Mucosa of descending colon (tissue), 3 donors: ENCODE results near the gene LSP1. TPM values are rescaled to one million over a fixed set of nuclear protein-coding genes. Genes with fewer than 3 reads are reported as not detected.

Experiments
- ATAC-seq: fragments of 200-7000 bp; cut with Tn5 transposase; one replicate; pipeline ENCODE4 v1.9.1; 2020; ENCODE audit warnings: mild to moderate bottlenecking, moderate library complexity
- DNase-seq, 3 donors: peaks; one replicate each; pipeline ENCODE4 v3.0.0-alpha.2; 2020
- H3K36me3 ChIP-seq: fragments of 200-600 bp; one replicate; pipeline ENCODE4 v1.8.0; 2021; ENCODE audit warnings: low read depth, mild to moderate bottlenecking
- H3K4me1 ChIP-seq: fragments of 200-600 bp; one replicate; pipeline ENCODE4 v1.8.0; 2021; ENCODE audit warnings: low read depth, mild to moderate bottlenecking
- H3K4me3 ChIP-seq: fragments of 200-600 bp; one replicate; pipeline ENCODE4 v1.8.0; 2021; ENCODE audit warnings: mild to moderate bottlenecking
- H3K9me3 ChIP-seq: fragments of 200-600 bp; one replicate; pipeline ENCODE4 v1.8.0; 2021; ENCODE audit warnings: mild to moderate bottlenecking
- intact Hi-C, 2 donors: fragments of 100-400 bp; cut with DNase I in 1 of 2; cut with micrococcal nuclease in 1 of 2; formaldehyde crosslinking; loops; one replicate each; pipeline versions ENCODE4 v1.11.0 to v1.11.1; 2022; cut with DNase I, micrococcal nuclease
- total RNA-seq, 3 donors: library from RNA; stranded (reverse); fragmentation: NEBNext Ultra II Directional in 2 of 3; extraction: Animal tissue kit (Norgen Biotek cat#: 25700) in 2 of 3; gene quantifications; one replicate each; pipeline versions ENCODE4 v1.2.1 to v1.2.4, GENCODE V29; 2021 to 2023
- TF ChIP-seq, protein P1 (sequence below): fragments of 200-600 bp; IDR thresholded peaks from one replicate; pipeline ENCODE4 v1.8.0; 2022; ENCODE audit warnings: antibody characterized with exemption, mild to moderate bottlenecking
- donor health status: DM: no; HTN: no; CAD: no; lungs with moderate emphysema.
- donor health status: DM: no; HTN: no; CAD: no.
- donor health status: DM: no; HTN: yes; CAD: no.

Gene LSP1
- total RNA-seq, 3 donors from 2014 or later, result 18.5 to 32.2 (median 23.6) TPM

DNA sequence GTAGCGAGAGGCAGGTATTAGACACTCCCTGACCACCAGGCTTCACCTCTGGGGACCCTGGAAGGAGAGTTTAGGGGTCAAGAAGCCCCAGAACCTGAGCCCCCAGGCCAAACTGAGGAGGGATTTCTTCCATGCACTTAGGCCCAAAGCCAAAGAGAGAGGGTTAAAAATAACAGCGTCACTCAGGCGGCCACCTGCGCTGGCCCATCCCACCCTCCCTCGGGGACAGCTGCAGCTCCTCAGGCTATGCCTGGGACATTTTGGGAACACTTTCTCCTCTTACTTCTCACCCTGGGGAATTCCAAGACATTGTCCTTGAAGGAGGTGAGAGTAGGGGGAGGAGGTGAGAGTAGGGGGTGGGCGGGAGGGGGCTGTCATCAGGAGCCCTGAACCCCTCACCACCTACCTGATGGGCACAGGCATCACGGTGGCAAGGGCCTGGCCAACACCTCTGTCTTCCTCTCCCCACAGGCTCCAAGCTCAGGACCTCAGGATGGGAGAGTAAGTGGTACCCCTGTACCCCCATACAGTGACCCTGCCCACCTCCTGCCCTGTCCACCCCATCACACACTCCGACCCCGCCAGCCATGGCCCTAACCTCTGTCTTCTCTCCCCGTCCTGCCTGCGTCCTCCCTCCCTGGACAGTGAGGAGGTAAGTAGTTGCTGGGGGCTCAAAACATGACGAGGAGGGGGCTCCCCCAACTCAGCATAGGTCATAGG, 13.5 kb upstream of the LSP1 start:
- Histone ChIP-seq H3K4me3 (no peak overlapping the region), H3K36me3 (no peaks in the 10 kb centered on the region), H3K4me1 (peaks cover 13% of the 10 kb centered on the region), H3K9me3 (no peaks in the 10 kb centered on the region)
- TF ChIP-seq, protein P1, sequence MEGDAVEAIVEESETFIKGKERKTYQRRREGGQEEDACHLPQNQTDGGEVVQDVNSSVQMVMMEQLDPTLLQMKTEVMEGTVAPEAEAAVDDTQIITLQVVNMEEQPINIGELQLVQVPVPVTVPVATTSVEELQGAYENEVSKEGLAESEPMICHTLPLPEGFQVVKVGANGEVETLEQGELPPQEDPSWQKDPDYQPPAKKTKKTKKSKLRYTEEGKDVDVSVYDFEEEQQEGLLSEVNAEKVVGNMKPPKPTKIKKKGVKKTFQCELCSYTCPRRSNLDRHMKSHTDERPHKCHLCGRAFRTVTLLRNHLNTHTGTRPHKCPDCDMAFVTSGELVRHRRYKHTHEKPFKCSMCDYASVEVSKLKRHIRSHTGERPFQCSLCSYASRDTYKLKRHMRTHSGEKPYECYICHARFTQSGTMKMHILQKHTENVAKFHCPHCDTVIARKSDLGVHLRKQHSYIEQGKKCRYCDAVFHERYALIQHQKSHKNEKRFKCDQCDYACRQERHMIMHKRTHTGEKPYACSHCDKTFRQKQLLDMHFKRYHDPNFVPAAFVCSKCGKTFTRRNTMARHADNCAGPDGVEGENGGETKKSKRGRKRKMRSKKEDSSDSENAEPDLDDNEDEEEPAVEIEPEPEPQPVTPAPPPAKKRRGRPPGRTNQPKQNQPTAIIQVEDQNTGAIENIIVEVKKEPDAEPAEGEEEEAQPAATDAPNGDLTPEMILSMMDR, result no peak
- DNase-seq (peak in 1 of 3 donors; percentile 19), ATAC-seq (no peak)
- intact Hi-C loops, result no loop called here

DNA sequence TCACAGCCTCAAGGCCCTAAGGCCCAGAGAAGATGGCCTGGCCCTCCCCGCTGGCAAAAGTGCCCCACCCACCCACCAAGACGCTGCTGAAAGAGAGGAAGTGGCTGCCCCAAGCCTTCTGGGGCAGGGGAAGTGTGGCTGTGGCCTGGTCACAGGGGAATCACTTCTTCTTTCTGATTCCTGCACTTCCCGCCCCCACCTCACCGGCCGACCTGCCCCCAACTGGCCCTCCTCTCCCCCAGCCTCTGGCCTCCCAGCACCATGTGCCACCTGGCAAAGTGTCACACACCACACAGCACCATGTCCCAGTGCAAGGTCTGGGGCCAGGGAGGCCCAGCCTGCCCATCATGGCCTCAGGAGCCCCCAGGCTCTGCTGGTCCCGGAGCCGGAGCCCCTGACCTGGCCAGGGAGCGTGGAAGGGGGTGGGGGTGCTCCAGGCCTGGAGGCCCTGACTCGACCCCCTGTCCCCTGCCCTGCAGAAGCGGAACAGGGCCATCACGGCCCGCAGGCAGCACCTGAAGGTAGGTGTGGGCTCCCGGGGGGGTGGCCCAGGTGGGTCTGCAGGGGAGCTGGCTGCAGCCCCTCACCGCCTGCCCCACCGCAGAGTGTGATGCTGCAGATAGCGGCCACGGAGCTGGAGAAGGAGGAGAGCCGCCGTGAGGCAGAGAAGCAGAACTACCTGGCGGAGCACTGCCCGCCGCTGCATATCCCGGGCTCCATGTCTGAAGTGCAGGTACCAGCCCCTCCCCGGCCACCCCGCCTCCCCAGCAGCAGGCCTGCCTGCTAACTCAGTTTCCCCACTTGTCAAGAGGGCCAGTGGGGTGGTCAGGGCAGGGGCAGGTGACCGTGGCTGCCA, 12.7 kb upstream of the LSP1 start:
- Histone ChIP-seq H3K4me1 (peaks cover 6% of the 10 kb centered on the region), H3K9me3 (no peaks in the 10 kb centered on the region), H3K36me3 (no peaks in the 10 kb centered on the region), H3K4me3 (no peak overlapping the region)
- intact Hi-C loops, result no loop called here
- TF ChIP-seq, protein P1, result no peak
- DNase-seq (peak; percentile 45 to 84 (median 57)), ATAC-seq (peak; percentile 46)

DNA sequence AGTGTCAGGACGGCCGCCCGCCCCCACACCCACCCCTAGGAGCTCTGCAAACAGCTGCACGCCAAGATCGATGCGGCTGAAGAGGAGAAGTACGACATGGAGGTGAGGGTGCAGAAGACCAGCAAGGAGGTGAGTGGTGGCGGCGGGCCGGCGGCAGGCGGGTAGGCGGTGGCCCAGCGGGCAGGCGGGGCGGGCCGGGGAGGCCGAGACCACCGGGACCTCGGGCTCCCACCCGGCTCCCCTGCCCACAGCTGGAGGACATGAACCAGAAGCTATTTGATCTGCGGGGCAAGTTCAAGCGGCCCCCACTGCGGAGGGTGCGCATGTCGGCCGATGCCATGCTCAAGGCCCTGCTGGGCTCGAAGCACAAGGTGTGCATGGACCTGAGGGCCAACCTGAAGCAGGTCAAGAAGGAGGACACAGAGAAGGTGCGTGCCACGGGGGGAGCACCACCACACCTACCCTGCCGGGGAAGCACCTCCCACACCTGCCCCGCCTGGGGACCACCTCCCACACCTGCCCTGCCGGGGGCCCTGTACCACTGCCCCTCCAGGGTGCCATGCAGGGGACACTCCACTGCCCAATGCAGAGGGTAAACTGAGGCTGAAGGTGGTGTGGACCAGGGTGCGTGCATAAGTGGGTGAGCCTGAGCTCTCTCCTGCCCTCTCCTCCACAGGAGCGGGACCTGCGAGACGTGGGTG, 12.0 kb upstream of the LSP1 start:
- TF ChIP-seq, protein P1, result no peak
- ATAC-seq (no peak), DNase-seq (peak in 2 of 3 donors; percentile 29 to 57)
- intact Hi-C loops, result no loop called here
- peaks cover 6% of the 10 kb centered on the region for H3K4me1 ChIP-seq
- no peaks in the 10 kb centered on the region for H3K36me3 ChIP-seq
- no peak overlapping the region for H3K4me3 ChIP-seq
- no peaks in the 10 kb centered on the region for H3K9me3 ChIP-seq

DNA sequence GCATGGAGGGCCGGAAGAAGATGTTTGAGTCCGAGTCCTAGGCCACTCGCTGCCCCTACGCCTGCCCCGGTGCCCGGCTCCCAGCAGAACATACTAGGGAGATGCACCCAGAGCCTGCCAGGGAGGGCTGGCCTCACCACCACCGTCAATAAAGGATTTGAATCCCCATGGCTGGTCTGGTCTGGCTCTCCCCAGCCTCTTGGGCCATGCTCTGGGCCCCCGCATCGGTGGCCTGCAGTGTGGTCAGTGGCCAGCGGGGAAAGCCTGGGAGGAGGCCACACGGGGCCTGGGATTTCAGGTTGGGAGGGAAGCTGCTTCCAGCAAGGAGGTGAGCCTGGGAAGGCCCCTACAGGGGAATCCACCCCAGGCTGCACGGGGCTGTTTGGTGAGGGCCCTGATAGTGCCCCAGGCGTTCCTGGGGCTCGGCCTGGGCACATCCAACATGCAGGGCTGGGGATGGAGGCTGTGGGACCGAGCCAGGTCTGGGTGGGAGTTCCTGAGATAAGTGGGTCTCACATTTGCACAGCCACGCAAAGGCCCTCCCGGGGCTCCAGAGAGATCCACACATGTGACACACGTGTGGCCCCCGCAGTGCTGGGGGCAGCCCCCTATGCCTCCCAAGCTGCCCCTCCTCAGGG, 11.3 kb upstream of the LSP1 start:
- DNase-seq, result peak in 2 of 3 donors; percentile 26 to 50
- Histone ChIP-seq H3K4me3 (no peak overlapping the region), H3K4me1 (peaks cover 6% of the 10 kb centered on the region), H3K36me3 (no peaks in the 10 kb centered on the region), H3K9me3 (no peaks in the 10 kb centered on the region)
- TF ChIP-seq, protein P1, result no peak
- ATAC-seq, result no peak
- intact Hi-C loops, result no loop called here
